ENCODE data around the gene IKZF2.

Gene IKZF2

DNA sequence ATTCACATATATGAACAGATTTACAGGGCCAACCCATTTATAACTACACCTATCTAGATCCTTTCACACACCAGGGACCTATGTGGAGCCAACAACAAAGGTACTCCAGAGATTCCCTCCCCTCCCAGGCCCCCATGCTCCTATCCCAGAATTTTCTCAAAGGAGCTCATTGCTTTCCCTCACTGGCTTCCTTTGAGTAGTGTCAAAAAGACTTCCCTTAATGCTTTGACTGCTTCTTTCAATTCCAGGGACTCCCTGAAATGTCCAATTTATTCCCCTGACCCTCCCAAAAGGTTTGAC, 46.6 kb downstream of the IKZF2 start:
- Mint-ChIP-seq H3K36me3 (ENCODE audit: low read depth) (no peaks in the 10 kb centered on the region), H3K27me3 (ENCODE audit: low read depth) (no peaks in the 10 kb centered on the region), H3K4me1 (no peaks in the 10 kb centered on the region), H3K27ac (no peak overlapping the region), H3K9me3 (no peaks in the 10 kb centered on the region), H3K4me3 (no peak overlapping the region)
- TF ChIP-seq, protein P1, sequence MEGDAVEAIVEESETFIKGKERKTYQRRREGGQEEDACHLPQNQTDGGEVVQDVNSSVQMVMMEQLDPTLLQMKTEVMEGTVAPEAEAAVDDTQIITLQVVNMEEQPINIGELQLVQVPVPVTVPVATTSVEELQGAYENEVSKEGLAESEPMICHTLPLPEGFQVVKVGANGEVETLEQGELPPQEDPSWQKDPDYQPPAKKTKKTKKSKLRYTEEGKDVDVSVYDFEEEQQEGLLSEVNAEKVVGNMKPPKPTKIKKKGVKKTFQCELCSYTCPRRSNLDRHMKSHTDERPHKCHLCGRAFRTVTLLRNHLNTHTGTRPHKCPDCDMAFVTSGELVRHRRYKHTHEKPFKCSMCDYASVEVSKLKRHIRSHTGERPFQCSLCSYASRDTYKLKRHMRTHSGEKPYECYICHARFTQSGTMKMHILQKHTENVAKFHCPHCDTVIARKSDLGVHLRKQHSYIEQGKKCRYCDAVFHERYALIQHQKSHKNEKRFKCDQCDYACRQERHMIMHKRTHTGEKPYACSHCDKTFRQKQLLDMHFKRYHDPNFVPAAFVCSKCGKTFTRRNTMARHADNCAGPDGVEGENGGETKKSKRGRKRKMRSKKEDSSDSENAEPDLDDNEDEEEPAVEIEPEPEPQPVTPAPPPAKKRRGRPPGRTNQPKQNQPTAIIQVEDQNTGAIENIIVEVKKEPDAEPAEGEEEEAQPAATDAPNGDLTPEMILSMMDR (IDR thresholded peaks at IDR 0.05; ENCODE audit: unreplicated experiment in 3 of 3): no peak

DNA sequence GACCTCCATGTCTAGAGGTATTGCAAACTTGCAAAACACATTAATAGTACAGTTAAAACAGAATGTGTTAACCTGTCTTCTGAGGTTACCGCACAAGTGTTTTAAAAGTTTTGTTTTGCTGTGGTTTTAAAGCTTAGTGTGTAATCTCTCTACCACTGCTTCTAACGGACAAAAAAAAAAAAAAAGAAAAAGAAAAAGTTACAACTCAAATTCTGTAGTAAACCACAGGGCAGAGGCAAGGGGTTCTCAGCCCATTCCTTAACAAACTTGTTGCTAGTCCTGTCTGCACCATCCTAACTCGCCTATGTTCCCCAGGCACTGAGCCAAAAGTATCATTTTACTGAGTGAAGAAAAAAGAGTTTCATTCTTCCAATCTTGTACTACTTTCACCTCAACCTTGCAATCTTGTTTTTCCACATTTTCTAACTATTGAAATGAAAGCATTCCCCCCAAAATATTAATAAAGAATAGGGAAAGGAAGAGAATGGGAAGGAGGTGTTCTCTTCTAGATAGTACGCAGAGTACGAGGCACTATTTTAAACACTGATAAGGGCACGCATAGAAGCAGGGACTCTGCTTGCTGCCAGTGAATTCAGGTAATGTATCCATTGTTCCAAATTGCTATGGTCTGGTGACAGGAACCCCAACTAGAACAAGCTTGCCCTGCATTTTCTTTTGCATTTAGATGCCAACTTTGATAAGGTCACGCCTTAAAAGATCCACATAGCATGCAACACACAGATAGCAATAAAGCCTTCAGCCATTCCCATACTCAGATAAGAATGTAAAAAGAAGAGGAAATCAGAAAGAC, 47.1 kb downstream of the IKZF2 start:
- Mint-ChIP-seq H3K27me3 (ENCODE audit: low read depth) (no peaks in the 10 kb centered on the region), H3K9me3 (no peaks in the 10 kb centered on the region), H3K4me3 (no peak overlapping the region), H3K4me1 (no peaks in the 10 kb centered on the region), H3K36me3 (ENCODE audit: low read depth) (no peaks in the 10 kb centered on the region), H3K27ac (no peak overlapping the region)
- TF ChIP-seq, protein P1 (IDR thresholded peaks at IDR 0.05; ENCODE audit: unreplicated experiment in 3 of 3): no peak

DNA sequence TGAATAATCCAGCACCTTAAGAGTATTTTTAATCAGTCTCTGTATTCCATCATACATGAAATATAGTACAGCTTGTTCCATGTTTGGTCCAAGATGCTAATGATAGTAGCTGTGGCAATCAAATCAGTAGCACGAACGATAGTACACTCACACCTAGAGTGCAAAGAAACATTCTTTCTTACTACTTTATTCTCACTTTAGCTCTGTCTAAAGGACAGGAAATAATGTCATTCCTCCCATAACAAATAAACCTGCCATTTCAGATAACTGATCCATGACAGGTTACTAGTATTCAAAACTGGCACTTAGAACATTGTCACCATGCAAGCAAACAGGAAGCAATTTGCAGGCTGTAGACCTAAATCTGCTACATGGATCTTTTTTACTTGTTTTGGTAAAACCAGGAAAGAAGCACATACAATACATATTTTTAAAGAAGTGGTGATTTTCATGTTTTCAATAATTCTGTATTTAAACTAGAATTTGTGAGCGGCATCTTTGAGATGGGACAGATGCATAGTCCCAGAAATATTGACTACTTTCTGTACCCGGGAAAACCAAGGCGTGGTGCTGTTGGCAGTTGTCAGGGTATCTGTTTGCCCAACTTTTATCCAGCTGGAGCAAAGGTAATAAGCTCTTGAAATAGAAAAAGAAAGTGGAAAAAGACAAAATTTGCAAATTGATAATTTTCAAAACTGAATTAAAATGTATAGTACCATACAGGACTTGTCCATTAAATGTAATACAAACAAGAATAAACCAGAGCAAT, 49.5 kb downstream of the IKZF2 start:
- H3K4me3 Mint-ChIP-seq: no peak overlapping the region
- H3K27me3 Mint-ChIP-seq (ENCODE audit: low read depth): no peaks in the 10 kb centered on the region
- H3K4me1 Mint-ChIP-seq: no peaks in the 10 kb centered on the region
- H3K9me3 Mint-ChIP-seq: no peaks in the 10 kb centered on the region
- H3K27ac Mint-ChIP-seq: no peak overlapping the region
- TF ChIP-seq, protein P1 (IDR thresholded peaks at IDR 0.05; ENCODE audit: unreplicated experiment in 3 of 3): no peak
- H3K36me3 Mint-ChIP-seq (ENCODE audit: low read depth): no peaks in the 10 kb centered on the region

DNA sequence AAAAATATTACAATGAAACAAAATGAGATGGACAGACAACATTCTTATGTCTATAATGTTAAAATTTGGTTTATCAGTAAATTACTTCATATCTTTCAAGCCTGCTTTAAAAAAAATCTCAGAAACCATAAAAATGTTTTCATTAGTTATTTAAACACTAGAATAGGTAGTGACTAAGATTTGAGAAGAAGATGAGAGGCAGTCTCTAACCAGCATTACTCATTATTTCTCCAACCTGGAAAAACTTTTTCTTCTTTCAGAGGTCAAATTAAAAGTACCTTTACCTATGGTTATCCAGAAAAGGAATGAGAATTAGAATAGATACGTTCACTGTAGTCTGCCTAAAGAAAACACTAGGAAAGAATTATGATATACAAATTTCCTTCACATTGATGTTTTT, 50.3 kb downstream of the IKZF2 start:
- Mint-ChIP-seq H3K27me3 (ENCODE audit: low read depth) (no peaks in the 10 kb centered on the region), H3K4me3 (no peak overlapping the region), H3K36me3 (ENCODE audit: low read depth) (no peaks in the 10 kb centered on the region), H3K27ac (no peak overlapping the region), H3K4me1 (no peaks in the 10 kb centered on the region), H3K9me3 (no peaks in the 10 kb centered on the region)
- TF ChIP-seq, protein P1 (IDR thresholded peaks at IDR 0.05; ENCODE audit: unreplicated experiment in 3 of 3): no peak

DNA sequence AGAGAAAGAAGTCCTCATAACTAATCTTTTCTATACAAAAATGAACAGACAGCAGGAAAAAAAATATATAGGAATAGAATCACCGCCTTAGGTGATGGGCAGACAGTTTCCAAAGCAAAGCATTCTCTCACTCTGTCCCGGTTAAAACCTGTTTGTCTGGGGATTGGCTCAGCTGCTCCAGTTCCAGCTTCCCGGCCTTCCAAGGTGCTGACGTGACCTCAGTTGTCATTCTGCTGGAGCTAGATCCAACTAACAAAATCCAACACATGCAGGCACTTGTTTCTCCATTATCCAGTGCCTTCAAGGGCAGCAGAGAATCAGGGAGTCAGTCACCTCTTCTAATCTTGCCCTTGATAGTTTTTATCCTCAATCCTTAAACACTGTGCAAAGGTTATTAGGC, 52.8 kb downstream of the IKZF2 start:
- TF ChIP-seq, protein P1 (IDR thresholded peaks at IDR 0.05; ENCODE audit: unreplicated experiment in 3 of 3): no peak
- Mint-ChIP-seq H3K9me3 (no peaks in the 10 kb centered on the region), H3K4me1 (no peaks in the 10 kb centered on the region)

More for the DNA sequence above, 52.8 kb downstream of the IKZF2 start:
- no peaks in the 10 kb centered on the region for H3K36me3 Mint-ChIP-seq (ENCODE audit: low read depth)
- H3K27ac Mint-ChIP-seq: no peak overlapping the region
- H3K27me3 Mint-ChIP-seq (ENCODE audit: low read depth): no peaks in the 10 kb centered on the region
- H3K4me3 Mint-ChIP-seq: no peak overlapping the region

Data from nephron (organoid).